Measurements from ENCODE around the gene ECSCR. TPM values are rescaled to one million over a fixed set of nuclear protein-coding genes. Genes with fewer than 3 reads are reported as not detected.
"Not testable (repeated sequence)": the region's sequence is repeated elsewhere in the genome, so short reads cannot be mapped to it uniquely, and the experiment has no call there.

ECSCR gene
- total RNA-seq, 1 experiment from 2014 or later, result not detected

- intact Hi-C loops (cut with micrococcal nuclease), result no loop called here
- Mint-ChIP-seq H3K4me3 (ENCODE audit: unreplicated experiment) (no peak overlapping the region), H3K36me3 (ENCODE audit: insufficient read depth, unreplicated experiment) (no peaks in the 10 kb centered on the region), H3K27ac (ENCODE audit: low read depth, unreplicated experiment) (no peak overlapping the region), H3K4me1 (ENCODE audit: insufficient read depth, unreplicated experiment) (peaks cover 17% of the 10 kb centered on the region), H3K27me3 (ENCODE audit: insufficient read depth, unreplicated experiment) (no peaks in the 10 kb centered on the region), H3K9me3 (ENCODE audit: unreplicated experiment) (no peaks in the 10 kb centered on the region)
- POLR2A ChIA-PET, result interaction anchor here (1.3 to 1.5 kb wide), 3 partner anchors 11 to 50 kb away, joined by 4 to 5 read pairs (median 4); no protein-coding TSS in a partner anchor
- DNase-seq (ENCODE audit: unreplicated experiment), result no peak
- no TSS peak for BruUV-seq (replicated peaks)
- TF ChIP-seq CTCF (IDR thresholded peaks at IDR 0.05; ENCODE audit: unreplicated experiment), result no peak
- CTCF ChIA-PET, result interaction anchor here (0.6 to 3.7 kb wide), 3 partner anchors 11 to 24 kb away, joined by 3 to 28 read pairs (median 4); no protein-coding TSS in a partner anchor
Measured at GRCh38 chr5:139446956-139447779, 15.4 kb downstream of the ECSCR start.

- CTCF ChIA-PET, result interaction anchor here (0.5 to 3.7 kb wide), 11 partner anchors 9 to 130 kb away, joined by 3 to 28 read pairs (median 4); partner anchors contain the start of gene STING1
- no TSS peak for BruUV-seq (replicated peaks)
- intact Hi-C loops (cut with micrococcal nuclease), result no loop called here
- peaks cover 17% of the 10 kb centered on the region for H3K4me1 Mint-ChIP-seq (ENCODE audit: insufficient read depth, unreplicated experiment)
- no peak for TF ChIP-seq CTCF (IDR thresholded peaks at IDR 0.05; ENCODE audit: unreplicated experiment)
- H3K27ac Mint-ChIP-seq (ENCODE audit: low read depth, unreplicated experiment), result peak overlapping the region; percentile 16
- DNase-seq (ENCODE audit: unreplicated experiment), result no peak
- no peak overlapping the region for H3K4me3 Mint-ChIP-seq (ENCODE audit: unreplicated experiment)
- no peaks in the 10 kb centered on the region for H3K9me3 Mint-ChIP-seq (ENCODE audit: unreplicated experiment)
- H3K36me3 Mint-ChIP-seq (ENCODE audit: insufficient read depth, unreplicated experiment), result no peaks in the 10 kb centered on the region
- POLR2A ChIA-PET, result interaction anchor here (0.6 to 2.2 kb wide), 11 partner anchors 9 to 981 kb away, joined by 3 to 15 read pairs (median 3); partner anchors contain the start of genes SMIM33, STING1 and UBE2D2
- H3K27me3 Mint-ChIP-seq (ENCODE audit: insufficient read depth, unreplicated experiment), result no peaks in the 10 kb centered on the region
Measured at GRCh38 chr5:139445325-139446170, 17.0 kb downstream of the ECSCR start.

GRCh38 chr5:139443831-139444453 is 18.6 kb downstream of the ECSCR start:
- Mint-ChIP-seq H3K4me1 (ENCODE audit: insufficient read depth, unreplicated experiment) (peaks cover 22% of the 10 kb centered on the region), H3K27me3 (ENCODE audit: insufficient read depth, unreplicated experiment) (no peaks in the 10 kb centered on the region), H3K27ac (ENCODE audit: low read depth, unreplicated experiment) (no peak overlapping the region), H3K4me3 (ENCODE audit: unreplicated experiment) (no peak overlapping the region), H3K9me3 (ENCODE audit: unreplicated experiment) (no peaks in the 10 kb centered on the region), H3K36me3 (ENCODE audit: insufficient read depth, unreplicated experiment) (no peaks in the 10 kb centered on the region)
- POLR2A ChIA-PET, result interaction anchor here (1.2 to 2.2 kb wide), 2 partner anchors 10 to 38 kb away, joined by 3 to 15 read pairs; partner anchors contain the start of gene STING1
- DNase-seq (ENCODE audit: unreplicated experiment), result peak; percentile 13
- intact Hi-C loops (cut with micrococcal nuclease), result no loop called here
- CTCF ChIA-PET, result interaction anchor here (1.0 to 3.7 kb wide), 5 partner anchors 21 to 74 kb away, joined by 3 to 28 read pairs (median 4); no protein-coding TSS in a partner anchor
- no TSS peak for BruUV-seq (replicated peaks)
- TF ChIP-seq CTCF (IDR thresholded peaks at IDR 0.05; ENCODE audit: unreplicated experiment), result no peak

- DNase-seq (ENCODE audit: unreplicated experiment); H3K4me3 Mint-ChIP-seq (ENCODE audit: unreplicated experiment); H3K36me3 Mint-ChIP-seq (ENCODE audit: insufficient read depth, unreplicated experiment); H3K9me3 Mint-ChIP-seq (ENCODE audit: unreplicated experiment); intact Hi-C loops (cut with micrococcal nuclease); H3K27me3 Mint-ChIP-seq (ENCODE audit: insufficient read depth, unreplicated experiment); BruUV-seq (replicated peaks); H3K27ac Mint-ChIP-seq (ENCODE audit: low read depth, unreplicated experiment): not testable (repeated sequence)
- POLR2A ChIA-PET, result interaction anchor here (0.9 to 1.8 kb wide), 3 partner anchors 42 to 123 kb away, joined by 3 to 7 read pairs (median 6); partner anchors contain the start of gene STING1
- peaks cover 11% of the 10 kb centered on the region for H3K4me1 Mint-ChIP-seq (ENCODE audit: insufficient read depth, unreplicated experiment)
- CTCF ChIA-PET, result interaction anchor here (1.0 to 8.3 kb wide), 3 partner anchors 18 to 77 kb away, joined by 3 to 55 read pairs (median 44); no protein-coding TSS in a partner anchor
Measured at GRCh38 chr5:139440416-139440815, 22.1 kb downstream of the ECSCR start.

Data from MCF 10A (cell line).